LHCN-M2 (cell line): Measurements from ENCODE around the gene TYR. TPM values are rescaled to one million over a fixed set of nuclear protein-coding genes. Genes with fewer than 3 reads are reported as not detected.
"Not testable (repeated sequence)": the region's sequence is repeated elsewhere in the genome, so short reads cannot be mapped to it uniquely, and the experiment has no call there.

Experiments used
- DNase-seq: peaks from one replicate; pipeline ENCODE4 v3.0.0-alpha.2; 2012; ENCODE audit warnings: low read depth
- polyA plus RNA-seq: library from polyadenylated mRNA; unstranded; fragments of >200 nt; gene quantifications from one replicate; pipeline ENCODE4 v1.2.1, GENCODE V29; 2012; ENCODE audit warnings: missing spikeins
- total RNA-seq: library from RNA; depleted of rRNA; stranded (reverse); fragments of >200 nt; gene quantifications from 2 replicates; pipeline ENCODE4 v1.2.3, GENCODE V29; 2014; rRNA removed

The TYR gene
- total RNA-seq: not detected in 2 replicates
- polyA plus RNA-seq: not detected

DNA sequence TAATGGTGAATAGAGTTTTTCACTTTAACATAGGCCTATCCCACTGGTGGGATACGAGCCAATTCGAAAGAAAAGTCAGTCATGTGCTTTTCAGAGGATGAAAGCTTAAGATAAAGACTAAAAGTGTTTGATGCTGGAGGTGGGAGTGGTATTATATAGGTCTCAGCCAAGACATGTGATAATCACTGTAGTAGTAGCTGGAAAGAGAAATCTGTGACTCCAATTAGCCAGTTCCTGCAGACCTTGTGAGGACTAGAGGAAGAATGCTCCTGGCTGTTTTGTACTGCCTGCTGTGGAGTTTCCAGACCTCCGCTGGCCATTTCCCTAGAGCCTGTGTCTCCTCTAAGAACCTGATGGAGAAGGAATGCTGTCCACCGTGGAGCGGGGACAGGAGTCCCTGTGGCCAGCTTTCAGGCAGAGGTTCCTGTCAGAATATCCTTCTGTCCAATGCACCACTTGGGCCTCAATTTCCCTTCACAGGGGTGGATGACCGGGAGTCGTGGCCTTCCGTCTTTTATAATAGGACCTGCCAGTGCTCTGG lies at the start of gene TYR:
Gene TYR (plus strand): TSS at position 185 of the 541 bp plus-strand sequence. CDS start 79 bp downstream, at position 264.
- no peak for DNase-seq

DNA sequence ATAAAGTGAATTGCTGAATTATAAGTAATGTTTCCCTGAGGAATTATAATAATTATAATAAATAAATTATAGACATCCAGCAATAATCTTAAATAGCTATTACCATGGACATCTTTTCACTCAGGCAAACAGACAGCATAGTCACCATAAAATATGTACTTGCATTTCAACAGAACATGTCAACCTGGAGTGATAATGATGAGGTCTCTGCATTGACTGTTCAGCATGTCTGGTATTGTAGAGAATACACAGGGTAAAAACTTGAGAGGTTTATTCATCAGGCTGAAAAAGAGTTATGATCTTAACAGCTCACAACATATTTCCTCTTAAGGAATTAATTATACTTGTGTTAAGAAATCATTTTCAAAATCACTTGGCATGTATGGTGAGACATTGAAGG lies 41.1 kb upstream of the TYR start:
- no peak for DNase-seq

DNA sequence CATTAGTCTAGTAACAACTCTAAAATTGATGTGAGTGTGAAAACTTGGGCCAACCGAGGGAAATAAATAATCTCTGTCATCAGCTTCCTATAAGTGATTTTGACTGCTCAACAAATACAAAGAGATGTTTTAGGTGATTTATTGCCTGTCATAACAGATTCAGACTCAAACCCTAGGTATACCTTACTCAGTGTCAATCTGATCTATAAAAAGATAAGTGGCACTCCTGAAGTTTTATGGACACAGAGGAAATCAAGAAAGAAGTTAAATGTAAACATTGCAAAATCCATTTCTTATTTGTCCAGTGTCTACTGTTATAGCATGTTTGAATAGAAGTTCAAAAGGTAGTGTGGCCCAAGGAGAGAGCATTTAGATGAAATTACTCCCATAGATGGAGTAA lies 30.4 kb upstream of the TYR start:
- no peak for DNase-seq

DNA sequence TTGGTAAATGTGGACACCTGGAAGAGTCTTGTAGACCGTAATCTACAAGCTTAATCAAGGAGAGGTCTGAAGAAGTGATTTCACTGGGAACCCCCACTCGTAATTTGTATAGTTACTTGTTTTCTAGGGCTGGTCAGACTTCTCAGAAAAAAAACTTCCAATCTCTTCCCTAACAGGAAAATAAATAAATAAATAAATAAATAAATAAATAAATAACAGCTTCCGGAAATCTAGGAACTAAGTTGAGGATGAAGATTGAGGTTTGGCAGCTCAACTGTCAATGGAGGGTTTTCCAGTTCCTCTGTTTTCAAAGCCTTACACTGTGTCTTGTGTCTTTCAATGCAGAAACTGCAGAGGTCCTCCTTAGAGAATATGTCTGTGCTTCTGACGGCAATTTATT lies 17.7 kb upstream of the TYR start:
- no peak for DNase-seq

DNA sequence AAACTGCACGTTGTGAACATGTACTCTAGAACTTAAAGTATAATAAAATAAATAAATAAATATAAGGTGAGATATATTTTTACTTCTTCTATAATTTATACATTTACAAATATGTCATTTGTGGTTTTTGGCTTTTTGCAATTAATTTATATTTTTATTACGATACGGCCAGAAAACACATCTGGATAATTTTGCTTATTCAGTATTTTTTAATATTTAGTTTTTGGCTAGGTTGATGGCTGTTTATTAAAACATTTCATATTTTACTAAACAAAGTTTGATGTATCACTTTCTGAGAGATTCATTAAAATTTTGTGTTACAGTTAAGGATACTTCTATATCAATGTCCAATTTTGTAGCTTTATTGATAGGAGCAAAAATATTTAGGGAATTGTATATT lies 15.7 kb upstream of the TYR start:
- DNase-seq: no peak

DNA sequence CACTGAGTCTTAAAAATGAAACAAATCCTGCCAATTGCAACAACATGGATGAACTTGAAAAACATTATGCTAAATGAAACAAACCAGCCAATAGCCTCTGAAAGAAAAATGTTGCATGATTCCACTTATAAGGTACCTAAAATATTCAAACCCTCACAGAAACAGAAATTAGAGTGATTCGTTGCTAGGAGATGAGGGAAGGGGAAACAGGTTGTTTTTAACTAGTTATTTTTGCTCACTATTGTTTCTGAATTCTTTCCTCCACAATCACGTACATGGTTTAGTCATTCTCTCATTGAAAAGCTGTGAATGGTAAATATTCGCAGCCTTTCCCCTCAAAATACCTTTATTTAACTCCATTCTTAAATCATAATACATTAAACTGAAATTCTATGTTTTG lies 14.0 kb upstream of the TYR start:
- DNase-seq: no peak

DNA sequence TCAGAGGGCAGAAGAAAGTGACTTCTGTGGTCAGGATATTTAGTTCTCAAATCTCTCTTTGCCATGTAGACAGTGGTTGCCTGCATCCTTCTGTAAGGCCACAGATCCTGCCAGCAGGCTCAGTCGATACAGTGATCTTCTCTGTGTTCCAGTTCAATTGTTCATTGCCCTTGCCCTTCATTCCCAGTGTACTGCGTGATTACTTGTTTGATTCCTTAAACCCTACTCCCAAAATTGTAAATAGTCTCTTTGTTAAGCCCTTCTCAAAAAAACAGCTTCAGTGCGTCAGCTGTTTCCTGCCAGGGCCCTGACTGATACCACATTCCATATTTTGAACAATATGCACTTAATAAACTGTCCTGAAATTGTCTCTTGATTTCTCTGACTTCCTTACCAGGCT lies 9.3 kb upstream of the TYR start:
- no peak for DNase-seq

DNA sequence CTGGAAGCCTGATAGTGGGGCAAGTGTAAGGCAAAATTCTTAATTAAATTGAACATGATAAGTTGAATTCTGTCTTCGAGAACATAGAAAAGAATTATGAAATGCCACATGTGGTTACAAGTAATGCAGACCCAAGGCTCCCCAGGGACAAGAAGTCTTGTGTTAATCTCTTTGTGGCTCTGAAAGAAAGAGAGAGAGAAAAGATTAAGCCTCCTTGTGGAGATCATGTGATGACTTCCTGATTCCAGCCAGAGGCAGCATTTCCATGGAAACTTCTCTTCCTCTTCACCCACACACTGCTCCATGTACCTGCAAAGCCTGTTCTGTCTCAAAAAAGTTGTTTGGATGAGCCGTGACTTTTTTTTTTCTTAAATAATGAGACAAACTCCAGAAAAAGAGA lies 1.9 kb upstream of the TYR start:
- no peak for DNase-seq

DNA sequence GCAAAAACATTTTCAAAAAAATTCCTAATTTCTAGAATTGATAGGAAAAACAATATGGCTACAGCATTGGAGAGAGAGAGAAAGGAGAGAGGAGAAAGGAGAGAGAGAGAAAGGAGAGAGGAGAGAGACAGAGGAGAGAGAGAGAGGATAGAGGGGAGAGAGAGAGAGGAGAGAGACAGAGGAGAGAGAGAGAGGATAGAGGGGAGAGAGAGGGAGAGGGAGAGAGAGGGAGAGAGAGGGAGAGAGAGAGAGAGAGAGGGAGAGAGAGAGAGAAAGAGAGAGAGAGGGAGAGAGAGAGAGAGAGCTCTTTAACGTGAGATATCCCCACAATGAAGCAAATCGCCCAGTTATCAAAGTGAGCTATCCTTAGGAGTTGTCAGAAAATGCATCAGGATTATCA lies 737 bp upstream of the TYR start:
- no peak for DNase-seq

DNA sequence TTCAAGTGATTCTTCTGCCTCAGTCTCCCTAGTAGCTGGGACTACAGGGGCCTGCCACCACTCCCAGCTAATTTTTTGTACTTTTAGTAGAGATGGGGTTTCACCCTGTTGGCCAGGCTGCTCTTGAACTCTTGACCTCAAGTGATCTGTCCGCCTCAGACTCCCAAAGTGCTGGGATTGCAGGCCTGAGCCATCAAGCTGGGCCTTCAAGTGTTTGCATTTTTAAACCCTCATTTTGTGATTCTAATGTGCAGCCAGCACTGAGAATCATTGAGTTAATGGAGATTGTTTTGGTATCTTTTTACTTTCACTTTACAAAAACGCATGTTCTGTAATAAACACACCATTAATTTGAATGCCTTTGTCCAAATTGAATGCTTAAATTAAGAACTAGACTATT lies 3.4 kb downstream of the TYR start:
- no peak for DNase-seq

DNA sequence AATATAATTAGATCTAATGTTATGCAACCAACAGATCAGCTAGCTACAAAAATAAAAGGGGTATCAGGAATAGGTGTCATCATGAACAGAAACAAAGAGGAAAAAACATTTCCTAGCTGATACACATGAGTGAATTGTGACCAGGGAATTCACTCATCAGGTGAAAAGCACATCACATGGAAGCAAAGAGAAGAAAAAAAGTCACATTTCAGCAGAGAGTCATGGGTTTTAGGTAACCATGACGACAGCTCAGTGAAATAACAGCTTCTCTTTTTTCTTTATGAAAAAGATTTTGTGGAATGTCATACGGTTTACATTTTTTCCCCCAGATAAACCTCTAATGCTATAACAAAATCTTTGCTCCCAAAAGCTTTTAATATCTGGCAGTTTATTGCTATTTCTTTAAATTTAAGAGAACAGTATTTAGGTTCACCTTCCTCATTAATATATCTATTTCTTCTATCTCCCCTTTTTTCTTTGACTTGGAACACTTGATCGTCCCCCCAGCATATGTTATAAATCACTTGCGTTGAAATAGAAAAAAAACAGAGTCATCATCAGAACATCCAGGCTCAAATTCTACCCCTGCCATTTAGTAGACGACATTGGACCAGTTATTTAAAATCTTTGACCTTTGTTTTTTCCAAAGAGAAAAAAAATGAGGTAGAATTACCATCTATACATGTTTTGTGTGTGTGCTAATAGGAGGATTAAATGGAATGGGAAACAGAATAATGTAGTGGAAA lies 5.3 kb downstream of the TYR start:
- DNase-seq: no peak

DNA sequence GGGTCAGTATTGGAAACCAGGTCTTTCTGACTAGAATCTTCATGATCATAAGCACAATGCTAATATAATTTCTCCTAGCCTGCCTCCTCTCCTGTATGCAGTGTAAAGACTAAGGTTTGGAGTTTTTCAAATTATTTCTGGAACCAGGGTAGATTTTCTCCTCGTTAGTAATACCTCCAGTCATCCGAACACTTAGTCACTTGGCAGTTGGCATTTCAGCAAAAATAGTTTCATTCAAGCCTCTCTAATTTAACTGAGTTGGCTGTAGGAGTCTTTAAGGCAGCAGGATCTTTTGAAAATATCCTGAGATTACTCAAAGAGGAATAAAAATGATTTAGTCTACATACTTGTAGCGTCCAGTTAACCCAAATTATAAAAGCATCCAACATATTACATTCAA lies 6.3 kb downstream of the TYR start:
- DNase-seq: no peak

DNA sequence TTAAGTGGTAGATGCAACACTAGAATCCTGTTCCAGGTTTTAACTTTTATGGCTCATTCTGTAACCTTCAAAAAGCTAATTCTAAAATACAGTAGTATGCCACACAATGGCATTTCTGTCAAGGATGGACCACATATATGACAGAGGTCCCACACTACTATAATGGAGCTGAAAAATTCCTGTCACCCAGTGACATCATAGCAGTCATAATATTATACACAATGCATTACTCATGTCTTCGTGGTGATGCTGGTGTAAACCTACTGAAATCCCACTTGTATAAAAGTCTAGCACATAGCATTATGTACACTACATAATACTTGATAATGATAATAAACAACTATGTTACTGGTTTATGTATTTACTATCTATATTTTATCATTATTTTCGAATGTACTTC lies 12.1 kb downstream of the TYR start:
- DNase-seq: no peak

DNA sequence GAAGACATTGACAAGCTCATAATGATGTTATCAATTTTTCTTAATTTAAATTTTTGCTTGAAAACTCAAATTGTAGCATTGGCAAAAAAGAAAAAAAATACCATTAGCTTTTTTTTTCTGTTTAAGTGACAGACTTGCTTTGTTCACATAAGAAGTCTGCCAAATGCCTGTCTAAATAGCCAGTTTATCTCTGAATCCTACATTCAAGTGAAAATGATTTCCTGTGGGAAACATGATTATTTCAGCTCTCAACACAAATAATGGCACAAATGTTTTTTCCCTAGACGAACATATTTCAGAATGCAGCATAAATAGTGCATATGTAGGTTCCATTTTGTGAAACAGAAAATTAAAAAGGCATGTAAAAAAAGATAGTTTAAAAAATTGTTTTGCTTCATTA lies 23.5 kb downstream of the TYR start:
- no peak for DNase-seq

DNA sequence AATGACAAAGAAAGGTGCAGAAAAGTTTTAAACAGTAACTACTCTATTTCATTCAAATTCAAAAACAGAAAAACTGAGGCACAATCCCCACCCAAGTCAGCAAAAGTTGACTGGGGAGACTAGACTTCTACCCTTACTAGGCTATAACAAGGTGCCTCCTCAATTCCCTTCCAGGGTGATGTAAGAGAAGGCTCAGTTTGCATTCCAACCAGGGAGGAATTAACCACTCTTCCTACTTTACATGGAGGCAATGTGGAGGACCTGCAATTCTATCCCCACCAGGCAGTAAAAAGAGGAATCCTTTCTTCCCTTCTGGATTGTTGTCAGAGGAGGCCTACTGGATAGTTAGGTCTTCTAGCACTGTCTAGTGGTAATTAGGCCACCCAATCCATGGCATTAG lies 26.1 kb downstream of the TYR start:
- no peak for DNase-seq

DNA sequence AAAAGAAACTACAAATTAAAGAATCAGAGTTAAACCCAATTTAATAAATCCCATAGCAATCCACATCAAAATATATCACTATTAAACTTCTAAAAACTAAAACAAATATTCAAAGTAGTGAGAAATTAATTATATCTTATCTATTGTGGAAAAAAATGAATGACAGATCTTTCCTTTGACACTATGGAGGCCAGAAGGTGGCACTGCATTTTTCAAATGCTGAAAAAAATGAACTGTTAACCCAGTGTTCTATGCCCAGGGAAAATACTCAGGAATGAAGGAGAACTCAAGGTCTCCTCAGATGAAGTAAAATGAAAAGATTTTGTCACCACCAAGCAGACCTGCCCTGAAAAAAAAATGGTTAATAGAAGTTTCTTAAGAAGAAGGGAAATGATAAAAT lies 27.7 kb downstream of the TYR start:
- DNase-seq: no peak

DNA sequence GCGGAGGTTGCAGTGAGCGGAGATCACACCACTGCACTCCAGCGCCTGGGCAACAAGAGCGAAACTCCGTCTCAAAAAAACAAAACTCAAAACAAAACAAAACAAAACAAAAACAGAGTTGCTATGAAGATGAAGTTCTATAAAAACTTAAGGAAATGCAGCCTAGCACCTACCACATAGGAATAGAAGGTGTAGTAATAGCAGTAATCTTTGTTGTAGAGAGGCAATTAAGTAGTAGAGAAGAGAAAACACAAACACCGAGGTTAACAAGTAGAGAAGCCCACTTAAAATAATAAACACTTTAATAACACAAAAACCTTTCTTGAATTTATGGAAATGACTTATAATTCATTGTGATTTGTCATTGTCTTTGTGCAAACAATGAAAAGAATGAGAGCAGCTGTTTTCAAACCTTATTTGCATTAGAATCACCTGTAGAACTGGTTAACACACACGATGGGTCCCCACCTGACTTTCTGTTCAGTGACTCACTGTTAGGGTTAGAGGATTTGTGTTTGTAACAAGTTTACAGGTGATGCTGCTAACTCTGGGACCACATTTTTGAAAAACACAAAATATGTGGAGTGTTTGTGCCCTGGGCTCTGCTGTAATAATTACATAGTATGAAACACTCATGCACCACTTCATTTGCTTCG lies 43.1 kb downstream of the TYR start:
- DNase-seq: no peak

DNA sequence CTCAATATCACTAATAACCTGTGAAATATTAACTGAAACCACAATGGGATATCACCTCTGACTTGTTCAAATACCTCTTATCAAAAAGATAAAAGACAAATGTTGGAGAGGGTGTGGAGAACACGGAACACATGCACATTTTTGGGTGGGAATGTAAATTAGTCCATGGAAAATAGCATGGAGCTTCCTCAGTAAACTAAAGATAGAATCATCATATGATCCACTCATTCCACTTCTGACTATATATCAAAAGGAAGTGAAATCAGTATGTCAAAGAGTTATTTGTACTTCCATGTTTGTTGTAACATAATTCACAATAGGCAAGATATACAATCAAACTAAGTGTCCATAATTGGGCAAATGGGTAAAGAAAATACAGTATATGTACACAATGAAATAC lies 57.4 kb downstream of the TYR start:
- DNase-seq: no peak

DNA sequence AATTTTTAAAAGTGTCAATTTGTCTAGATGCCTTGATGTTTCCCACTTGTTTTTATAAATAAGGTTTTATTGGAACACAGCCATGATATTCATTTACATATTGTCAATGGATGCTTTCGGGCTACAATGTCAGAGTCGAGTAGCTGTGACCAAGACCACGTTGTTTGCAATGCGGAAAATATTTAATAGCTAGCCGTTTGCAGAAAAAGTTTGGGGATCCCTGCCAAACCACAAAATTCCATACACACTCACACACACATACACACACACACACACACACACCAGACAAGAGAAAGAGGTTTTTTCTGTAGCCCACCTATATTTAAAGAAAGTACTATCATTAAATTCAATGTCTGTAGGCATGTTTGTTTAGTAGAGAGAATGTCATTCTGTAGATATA lies 58.3 kb downstream of the TYR start:
- no peak for DNase-seq

DNA sequence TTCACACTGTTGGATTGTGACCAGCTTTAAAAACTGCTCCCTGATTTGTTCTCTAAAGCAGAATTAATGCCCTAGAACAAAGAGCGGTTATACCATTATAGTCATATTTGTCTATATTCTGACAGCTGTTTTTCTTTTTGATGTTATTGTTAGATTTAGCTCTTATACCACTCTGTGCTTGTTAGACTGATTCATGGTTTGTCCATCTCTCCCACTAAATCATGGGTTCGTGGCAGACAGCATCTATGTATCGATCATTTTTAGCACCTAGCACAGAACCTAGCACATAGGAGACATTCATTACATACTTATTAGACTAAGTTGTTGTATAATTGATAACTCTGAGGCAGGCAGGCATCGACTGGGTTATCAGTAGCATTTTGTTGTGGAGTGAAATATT lies 69.3 kb downstream of the TYR start:
- not testable (repeated sequence) for DNase-seq

DNA sequence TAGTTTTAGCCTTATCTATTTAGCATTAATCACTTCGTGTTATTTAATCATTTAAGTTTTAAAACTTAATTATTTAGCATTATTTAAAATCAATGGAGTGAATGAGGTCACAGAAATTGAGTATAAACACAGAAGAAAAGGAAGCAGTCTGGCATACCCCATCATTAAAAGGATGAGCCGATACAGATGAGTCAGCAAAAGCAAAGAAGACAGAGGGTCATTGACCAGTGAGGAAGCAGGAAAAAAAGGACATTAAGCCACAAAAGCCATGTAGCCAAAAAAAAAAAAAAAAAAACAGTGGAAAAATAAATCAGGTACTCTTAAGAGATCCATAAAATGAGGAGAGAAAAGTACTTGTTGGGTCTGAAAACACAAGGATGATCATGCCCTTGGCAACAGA lies 71.5 kb downstream of the TYR start:
- no peak for DNase-seq

DNA sequence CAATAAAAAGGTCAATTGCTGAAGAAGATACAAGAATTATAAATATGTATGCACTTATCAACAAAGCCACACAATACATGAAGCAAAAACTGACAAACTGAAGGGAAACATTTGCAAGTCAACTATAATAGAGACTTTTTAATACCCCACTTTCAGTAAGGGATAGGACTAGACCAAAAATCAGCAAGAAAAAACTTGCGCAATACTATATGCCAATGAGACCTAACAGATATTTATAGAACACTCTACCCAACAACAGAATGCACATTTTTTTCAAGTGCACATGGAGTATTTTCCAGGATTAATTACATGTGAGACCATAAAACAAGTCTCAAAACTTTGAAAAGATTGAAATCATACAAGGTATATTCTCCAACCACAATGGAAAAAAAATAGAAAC lies 83.8 kb downstream of the TYR start:
- DNase-seq: not testable (repeated sequence)

DNA sequence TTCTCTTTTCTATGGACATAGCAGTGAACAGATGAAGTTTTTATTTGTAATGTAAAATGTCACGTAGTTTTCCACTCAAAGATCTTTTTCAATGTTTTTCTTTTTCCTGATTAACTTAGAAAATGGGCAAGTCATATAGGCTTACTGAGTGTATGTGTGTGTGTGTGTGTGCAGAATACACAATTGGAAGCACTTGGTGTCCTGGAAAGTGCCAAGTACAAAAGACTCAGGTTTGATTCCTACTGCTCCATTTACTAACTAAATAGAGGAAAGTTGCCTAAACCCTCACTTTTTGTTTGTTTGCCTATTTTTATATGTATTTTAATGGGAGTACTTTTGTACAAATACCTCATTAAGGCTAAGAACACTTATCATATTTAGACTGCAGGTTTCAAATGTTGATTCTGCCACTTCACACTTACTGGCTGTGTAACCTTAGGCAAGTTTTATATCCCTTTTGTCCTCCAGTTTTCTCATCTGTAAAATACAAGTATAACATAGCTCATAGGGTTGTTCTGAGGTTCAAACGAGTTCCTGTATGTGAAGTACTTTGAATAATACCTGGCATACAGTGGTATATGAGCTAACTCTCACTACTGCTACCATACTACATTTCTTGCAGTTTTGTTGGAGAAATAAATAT lies 90.1 kb downstream of the TYR start:
- DNase-seq: no peak
